Keratinocyte (primary cell): ENCODE results near the gene ANTKMT.

ENCODE experiments used
- CTCF ChIP-seq, 3 experiments: IDR thresholded peaks in 1 of 3; conservative IDR thresholded peaks in 1 of 3; optimal IDR thresholded peaks in 1 of 3; 2 replicates in 2 of 3; 3 replicates in 1 of 3; pipeline versions ENCODE3 to v1.5.1; 2011; ENCODE audit warnings: low read length in 3 of 3, mild to moderate bottlenecking in 3 of 3, moderate library complexity in 2 of 3, control low read depth in 1 of 3, inconsistent platforms in 1 of 3; ENCODE audit not compliant: insufficient read depth in 2 of 3; ENCODE audit errors: extremely low read depth in 1 of 3
- EZH2 ChIP-seq: IDR thresholded peaks from one replicate; pipeline ENCODE4 v1.6.1; 2012; ENCODE audit warnings: inconsistent platforms, mild to moderate bottlenecking, low read length, moderate library complexity

GRCh38 chr16:746637-747036 lies 25.7 kb downstream of the ANTKMT start:
- TF ChIP-seq CTCF (optimal IDR thresholded peaks at IDR 0.05 in 1 of 3, IDR thresholded peaks at IDR 0.05 in 1 of 3, conservative IDR thresholded peaks at IDR 0.05 in 1 of 3; ENCODE audit: extremely low read depth in 1 of 3, insufficient read depth in 2 of 3, low read length in 3 of 3) = no peak
- TF ChIP-seq EZH2 = no peak
